Measurements from ENCODE around the gene PLA2G15.

DNA sequence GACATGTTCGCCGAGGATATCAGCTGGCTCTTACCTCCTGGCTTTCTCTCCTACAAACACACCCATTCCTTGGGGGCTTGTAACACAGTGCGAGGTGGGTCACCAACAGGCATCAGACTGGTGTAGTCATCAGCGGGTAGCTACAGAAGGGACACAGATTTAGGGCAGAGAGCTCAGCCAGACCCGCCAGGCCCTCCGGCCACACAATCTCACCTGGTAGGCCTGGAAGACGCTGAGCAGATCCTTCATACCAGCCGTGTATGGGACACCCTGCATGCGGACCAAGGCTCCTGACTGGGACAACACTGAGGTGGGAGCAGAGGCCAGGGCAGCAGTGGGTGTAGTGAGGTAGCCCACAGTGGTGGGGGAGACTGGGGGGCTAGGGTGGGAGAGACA, 15.0 kb upstream of the PLA2G15 start:
- TF ChIP-seq, protein P1, sequence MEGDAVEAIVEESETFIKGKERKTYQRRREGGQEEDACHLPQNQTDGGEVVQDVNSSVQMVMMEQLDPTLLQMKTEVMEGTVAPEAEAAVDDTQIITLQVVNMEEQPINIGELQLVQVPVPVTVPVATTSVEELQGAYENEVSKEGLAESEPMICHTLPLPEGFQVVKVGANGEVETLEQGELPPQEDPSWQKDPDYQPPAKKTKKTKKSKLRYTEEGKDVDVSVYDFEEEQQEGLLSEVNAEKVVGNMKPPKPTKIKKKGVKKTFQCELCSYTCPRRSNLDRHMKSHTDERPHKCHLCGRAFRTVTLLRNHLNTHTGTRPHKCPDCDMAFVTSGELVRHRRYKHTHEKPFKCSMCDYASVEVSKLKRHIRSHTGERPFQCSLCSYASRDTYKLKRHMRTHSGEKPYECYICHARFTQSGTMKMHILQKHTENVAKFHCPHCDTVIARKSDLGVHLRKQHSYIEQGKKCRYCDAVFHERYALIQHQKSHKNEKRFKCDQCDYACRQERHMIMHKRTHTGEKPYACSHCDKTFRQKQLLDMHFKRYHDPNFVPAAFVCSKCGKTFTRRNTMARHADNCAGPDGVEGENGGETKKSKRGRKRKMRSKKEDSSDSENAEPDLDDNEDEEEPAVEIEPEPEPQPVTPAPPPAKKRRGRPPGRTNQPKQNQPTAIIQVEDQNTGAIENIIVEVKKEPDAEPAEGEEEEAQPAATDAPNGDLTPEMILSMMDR (IDR thresholded peaks at IDR 0.05), result no peak
- TF ChIP-seq EZH2 (IDR thresholded peaks at IDR 0.05; ENCODE audit: borderline replicate concordance, insufficient read depth, low read depth, low read length, poor library complexity, severe bottlenecking), result no peak

Data from B cell (primary cell).